Lower leg skin (tissue), 4 donors: ENCODE results near the gene RUNX3. TPM values are rescaled to one million over a fixed set of nuclear protein-coding genes. Genes with fewer than 3 reads are reported as not detected.

Experiments used
- DNase-seq, 2 donors: peaks; one replicate each; pipeline ENCODE4 v3.0.0-alpha.2; 2019; ENCODE audit warnings: low spot score in 2 of 2
- H3K4me3 ChIP-seq: fragments of 200-600 bp; sonication (generic); 2 replicates; pipeline ENCODE4 v1.5.1; 2017; ENCODE audit warnings: mild to moderate bottlenecking, low read depth; ENCODE audit not compliant: poor library complexity, severe bottlenecking
- CTCF ChIP-seq, 3 donors: fragments of 450-650 bp; IDR thresholded peaks; one replicate each; pipeline ENCODE4 v1.5.1; 2016; ENCODE audit warnings: antibody characterized with exemption in 3 of 3, mild to moderate bottlenecking in 3 of 3, moderate library complexity in 2 of 3
- POLR2A ChIP-seq, 2 donors: fragments of 450-650 bp; IDR thresholded peaks; one replicate each; pipeline ENCODE4 v1.6.1; 2016 to 2017; ENCODE audit warnings: antibody characterized with exemption in 2 of 2, mild to moderate bottlenecking in 1 of 2, moderate library complexity in 1 of 2
- WGBS, 2 donors: methylation state at CpG; one replicate each; pipeline ENCODE4 v1.1.5; 2018; 5-methylcytosine and 5-hydroxymethylcytosine counted together
- intact Hi-C: fragments of 100-400 bp; cut with DNase I; formaldehyde crosslinking; loops from one replicate; pipeline ENCODE4 v1.15.0; 2023; ENCODE audit warnings: low total_unique reads
- total RNA-seq, 4 donors: library from RNA; depleted of rRNA; stranded (reverse); fragments of >200 nt; gene quantifications; one replicate each; pipeline ENCODE4 v1.1.0, GENCODE V29; 2016

RUNX3 gene
- total RNA-seq, 4 donors from 2014 or later: 6.1 to 24.4 (median 19.8) TPM

GRCh38 chr1:24858277-24858676 lies 71.8 kb downstream of the RUNX3 start:
- 85 to 100% methylated on average over 1 of the region's 1 CpG for WGBS, 2 donors
- H3K4me3 ChIP-seq: no peak overlapping the region
- no peak for TF ChIP-seq POLR2A (IDR thresholded peaks at IDR 0.05)
- no peak for TF ChIP-seq CTCF (IDR thresholded peaks at IDR 0.05)
- DNase-seq: no peak
- intact Hi-C loops: loop anchor here (10.0 kb wide), 2 partner anchors 247 to 337 kb away; no protein-coding TSS in a partner anchor

- WGBS, 2 donors: 78 to 87% methylated on average over 6 of the region's 6 CpGs
- no peak for TF ChIP-seq CTCF (IDR thresholded peaks at IDR 0.05)
- no peak for TF ChIP-seq POLR2A (IDR thresholded peaks at IDR 0.05)
- no peak overlapping the region for H3K4me3 ChIP-seq
- DNase-seq: no peak
- intact Hi-C loops: loop anchor here (10.0 kb wide), 2 partner anchors 247 to 337 kb away; no protein-coding TSS in a partner anchor
Measured at GRCh38 chr1:24857507-24858133, 72.5 kb downstream of the RUNX3 start.

GRCh38 chr1:24856787-24857506 lies 73.1 kb downstream of the RUNX3 start:
- no peak for DNase-seq
- no peak for TF ChIP-seq POLR2A (IDR thresholded peaks at IDR 0.05)
- no peak for TF ChIP-seq CTCF (IDR thresholded peaks at IDR 0.05)
- 84 to 88% methylated on average over 16 of the region's 16 CpGs for WGBS, 2 donors
- H3K4me3 ChIP-seq: no peak overlapping the region
- intact Hi-C loops: loop anchor here (10.0 kb wide), 2 partner anchors 248 to 338 kb away; no protein-coding TSS in a partner anchor

GRCh38 chr1:24855474-24855873 lies 74.6 kb downstream of the RUNX3 start:
- no peak for TF ChIP-seq POLR2A (IDR thresholded peaks at IDR 0.05)
- no peak for TF ChIP-seq CTCF (IDR thresholded peaks at IDR 0.05)
- 80 to 84% methylated on average over 5 of the region's 5 CpGs for WGBS, 2 donors
- no peak overlapping the region for H3K4me3 ChIP-seq
- intact Hi-C loops: loop anchor here (10.0 kb wide), 2 partner anchors 249 to 339 kb away; no protein-coding TSS in a partner anchor
- DNase-seq: no peak

- DNase-seq: no peak
- WGBS, 2 donors: 68 to 72% methylated on average over 6 of the region's 6 CpGs
- no peak for TF ChIP-seq POLR2A (IDR thresholded peaks at IDR 0.05)
- no peak for TF ChIP-seq CTCF (IDR thresholded peaks at IDR 0.05)
- intact Hi-C loops: loop anchor here (10.0 kb wide), 2 partner anchors 251 to 341 kb away; no protein-coding TSS in a partner anchor
- no peak overlapping the region for H3K4me3 ChIP-seq
Measured at GRCh38 chr1:24853649-24854048, 76.4 kb downstream of the RUNX3 start.
